ENCODE measurements around the gene GPHA2.

Gene GPHA2

DNA sequence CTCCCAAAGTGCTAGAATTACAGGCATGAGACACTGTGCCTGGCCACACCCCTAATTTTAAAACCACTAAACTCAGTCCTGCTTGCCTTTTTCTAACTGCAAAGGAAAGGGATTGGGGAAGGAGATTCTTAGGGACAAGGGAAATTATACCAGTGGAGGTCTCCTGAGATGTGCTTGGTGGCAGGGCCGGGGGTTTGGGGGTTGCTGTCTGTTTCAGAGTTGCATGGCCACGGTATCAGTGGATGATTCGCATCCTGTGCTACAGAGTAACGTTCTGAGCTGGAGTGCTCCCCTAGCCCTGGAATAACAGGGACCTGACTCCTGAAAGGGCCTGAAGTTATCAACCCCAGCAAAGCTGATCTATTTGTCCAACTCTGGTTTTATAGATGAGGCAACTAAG is 846 bp upstream of the GPHA2 start:
- Mint-ChIP-seq H3K9me3 (no peaks in the 10 kb centered on the region), H3K27ac (no peak overlapping the region), H3K4me3 (no peak overlapping the region), H3K36me3 (ENCODE audit: low read depth) (peaks cover 10% of the 10 kb centered on the region), H3K27me3 (ENCODE audit: low read depth) (peaks cover 3% of the 10 kb centered on the region), H3K4me1 (ENCODE audit: low read depth) (no peaks in the 10 kb centered on the region)

DNA sequence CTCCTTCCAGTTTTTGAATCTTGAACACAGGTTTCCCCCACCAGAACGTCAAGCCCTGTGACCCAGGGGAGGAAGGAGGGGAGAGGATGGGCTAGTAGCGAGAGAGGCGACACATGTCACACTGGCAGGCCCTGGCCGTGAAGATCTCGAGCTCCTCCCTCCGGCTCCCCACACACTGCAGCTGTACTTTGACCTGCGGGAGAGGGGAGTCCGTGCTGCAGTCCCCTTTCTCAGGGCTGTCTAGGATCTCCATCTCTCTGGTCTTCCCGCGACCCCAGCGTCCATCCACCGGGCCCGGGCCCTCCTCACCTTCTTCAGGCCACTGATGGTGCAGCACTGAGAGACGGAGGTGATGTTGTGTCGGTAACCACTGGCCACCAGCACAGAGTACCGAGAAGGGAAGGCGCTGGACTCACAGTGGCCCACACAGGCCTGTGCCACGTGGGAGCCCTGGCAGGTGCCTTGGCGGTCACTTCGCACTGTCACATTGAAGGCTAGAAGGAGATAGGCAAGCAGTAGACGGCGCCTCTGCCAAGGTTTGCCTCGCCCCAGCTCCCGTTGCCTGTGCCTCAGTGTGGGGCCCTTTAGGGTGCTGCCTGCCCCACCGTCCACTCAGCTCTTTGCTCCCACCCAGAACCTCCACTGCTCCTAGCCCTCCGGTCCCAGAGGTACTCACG is 873 bp downstream of the GPHA2 start:
- H3K36me3 Mint-ChIP-seq (ENCODE audit: low read depth), result peaks cover 21% of the 10 kb centered on the region

GRCh38 chr11:64933935-64934681 is 1.6 kb downstream of the GPHA2 start:
- Mint-ChIP-seq H3K27me3 (ENCODE audit: low read depth) (no peaks in the 10 kb centered on the region), H3K36me3 (ENCODE audit: low read depth) (peaks cover 22% of the 10 kb centered on the region), H3K9me3 (no peaks in the 10 kb centered on the region), H3K4me3 (no peak overlapping the region), H3K4me1 (ENCODE audit: low read depth) (no peaks in the 10 kb centered on the region), H3K27ac (no peak overlapping the region)

More for the DNA sequence above, 873 bp downstream of the GPHA2 start:
- H3K4me3 Mint-ChIP-seq, result no peak overlapping the region
- no peaks in the 10 kb centered on the region for H3K4me1 Mint-ChIP-seq (ENCODE audit: low read depth)
- H3K27ac Mint-ChIP-seq, result no peak overlapping the region
- H3K9me3 Mint-ChIP-seq, result no peaks in the 10 kb centered on the region
- peaks cover 3% of the 10 kb centered on the region for H3K27me3 Mint-ChIP-seq (ENCODE audit: low read depth)

GRCh38 chr11:64933213-64933934 is 2.3 kb downstream of the GPHA2 start:
- peaks cover 22% of the 10 kb centered on the region for H3K36me3 Mint-ChIP-seq (ENCODE audit: low read depth)
- H3K9me3 Mint-ChIP-seq, result no peaks in the 10 kb centered on the region
- H3K27ac Mint-ChIP-seq, result no peak overlapping the region
- no peaks in the 10 kb centered on the region for H3K27me3 Mint-ChIP-seq (ENCODE audit: low read depth)
- no peak overlapping the region for H3K4me3 Mint-ChIP-seq
- no peaks in the 10 kb centered on the region for H3K4me1 Mint-ChIP-seq (ENCODE audit: low read depth)

- Mint-ChIP-seq H3K27ac (no peak overlapping the region), H3K4me3 (no peak overlapping the region), H3K27me3 (ENCODE audit: low read depth) (no peaks in the 10 kb centered on the region), H3K4me1 (ENCODE audit: low read depth) (no peaks in the 10 kb centered on the region), H3K9me3 (no peaks in the 10 kb centered on the region), H3K36me3 (ENCODE audit: low read depth) (peaks cover 24% of the 10 kb centered on the region)
Observed at GRCh38 chr11:64932324-64932723, 3.4 kb downstream of the GPHA2 start.

DNA sequence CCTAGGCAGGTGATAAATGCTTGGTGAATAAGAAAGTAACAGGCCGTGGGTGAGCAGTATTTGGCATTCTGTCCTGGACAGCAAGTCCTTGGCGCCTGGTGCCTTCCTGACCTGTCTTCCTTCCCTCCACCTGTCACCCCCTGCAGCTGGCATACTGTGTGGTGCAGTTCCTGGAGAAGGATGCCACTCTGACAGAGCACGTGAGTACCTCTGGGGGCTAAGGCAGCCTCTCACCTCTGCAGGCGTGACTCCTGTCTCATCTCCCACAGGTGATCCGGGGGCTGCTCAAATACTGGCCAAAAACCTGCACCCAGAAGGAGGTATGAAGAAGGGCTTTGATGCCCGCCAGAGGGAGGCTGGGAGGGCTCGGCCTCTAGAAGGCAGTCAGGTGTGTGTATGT is 4.4 kb downstream of the GPHA2 start:
- H3K4me1 Mint-ChIP-seq (ENCODE audit: low read depth), result peaks cover 5% of the 10 kb centered on the region
- H3K27me3 Mint-ChIP-seq (ENCODE audit: low read depth), result no peaks in the 10 kb centered on the region
- no peaks in the 10 kb centered on the region for H3K9me3 Mint-ChIP-seq
- H3K27ac Mint-ChIP-seq, result no peak overlapping the region
- peaks cover 29% of the 10 kb centered on the region for H3K36me3 Mint-ChIP-seq (ENCODE audit: low read depth)
- no peak overlapping the region for H3K4me3 Mint-ChIP-seq

DNA sequence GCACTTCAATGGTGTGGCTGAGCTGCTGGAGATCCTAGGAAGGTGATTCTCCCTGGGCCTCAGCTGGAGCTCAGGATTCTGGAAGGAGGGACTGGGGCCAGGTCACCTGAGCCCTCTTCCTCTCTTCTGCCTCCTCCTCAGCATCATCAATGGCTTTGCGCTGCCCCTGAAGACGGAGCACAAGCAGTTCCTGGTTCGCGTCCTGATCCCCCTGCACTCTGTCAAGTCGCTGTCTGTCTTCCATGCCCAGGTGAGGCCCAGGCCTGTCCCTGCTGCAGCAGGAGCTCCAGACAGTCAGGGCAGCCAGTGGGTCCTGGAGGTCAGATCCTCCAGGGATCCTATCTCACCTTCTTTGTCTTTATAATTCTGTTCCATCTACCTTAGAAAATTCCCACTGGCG is 5.4 kb downstream of the GPHA2 start:
- H3K27me3 Mint-ChIP-seq (ENCODE audit: low read depth), result no peaks in the 10 kb centered on the region
- H3K9me3 Mint-ChIP-seq, result no peaks in the 10 kb centered on the region

DNA sequence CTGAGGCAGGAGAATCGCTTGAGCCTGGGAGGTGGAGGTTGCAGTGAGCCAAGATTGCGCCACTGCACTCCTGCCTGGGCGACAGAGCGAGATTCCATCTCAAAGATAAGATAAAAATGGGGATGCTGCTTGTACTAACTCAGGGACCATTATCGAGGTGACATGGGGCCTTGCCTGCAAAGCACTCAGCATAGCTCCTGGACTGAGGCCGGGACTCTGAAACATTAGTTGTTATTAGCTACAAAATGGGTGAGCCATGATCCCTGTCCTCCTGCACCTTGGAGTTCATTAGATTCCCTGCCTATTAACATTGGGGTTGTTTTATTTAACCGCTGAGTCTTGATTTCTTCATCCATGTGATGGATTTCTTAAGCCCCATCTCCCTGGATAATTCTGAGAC is 6.1 kb downstream of the GPHA2 start:
- Mint-ChIP-seq H3K27ac (no peak overlapping the region), H3K27me3 (ENCODE audit: low read depth) (no peaks in the 10 kb centered on the region), H3K9me3 (no peaks in the 10 kb centered on the region), H3K4me1 (ENCODE audit: low read depth) (peaks cover 10% of the 10 kb centered on the region), H3K36me3 (ENCODE audit: low read depth) (peaks cover 29% of the 10 kb centered on the region), H3K4me3 (no peak overlapping the region)

More for the DNA sequence above, 5.4 kb downstream of the GPHA2 start:
- Mint-ChIP-seq H3K4me1 (ENCODE audit: low read depth) (peaks cover 6% of the 10 kb centered on the region), H3K36me3 (ENCODE audit: low read depth) (peaks cover 29% of the 10 kb centered on the region), H3K4me3 (no peak overlapping the region), H3K27ac (no peak overlapping the region)

DNA sequence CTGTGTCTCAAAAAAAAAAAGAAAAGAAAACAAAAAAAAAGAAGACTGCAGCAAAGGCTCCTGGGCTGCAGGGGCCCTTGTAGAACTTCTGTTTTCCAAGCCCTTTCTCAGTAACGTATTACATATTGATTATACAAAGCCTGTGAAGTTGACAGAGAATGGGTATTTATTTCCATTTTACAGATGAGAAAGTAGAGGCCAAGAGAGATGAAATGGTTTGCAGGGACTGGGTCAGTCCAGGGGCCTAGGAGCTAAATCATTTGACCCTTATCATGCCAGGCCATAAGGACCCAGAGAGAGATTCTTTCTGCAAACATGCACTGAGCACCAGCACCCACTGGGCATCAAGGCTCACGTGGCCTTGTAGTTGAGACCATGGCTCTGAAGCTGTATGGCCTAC is 6.7 kb downstream of the GPHA2 start:
- H3K9me3 Mint-ChIP-seq, result no peaks in the 10 kb centered on the region
- H3K36me3 Mint-ChIP-seq (ENCODE audit: low read depth), result peaks cover 29% of the 10 kb centered on the region
- no peaks in the 10 kb centered on the region for H3K27me3 Mint-ChIP-seq (ENCODE audit: low read depth)
- H3K27ac Mint-ChIP-seq, result no peak overlapping the region
- H3K4me1 Mint-ChIP-seq (ENCODE audit: low read depth), result peaks cover 13% of the 10 kb centered on the region
- H3K4me3 Mint-ChIP-seq, result no peak overlapping the region

- peaks cover 17% of the 10 kb centered on the region for H3K4me1 Mint-ChIP-seq (ENCODE audit: low read depth)
- peak overlapping the region; percentile 57 for H3K4me3 Mint-ChIP-seq
- H3K27ac Mint-ChIP-seq, result no peak overlapping the region
- H3K9me3 Mint-ChIP-seq, result no peaks in the 10 kb centered on the region
- H3K36me3 Mint-ChIP-seq (ENCODE audit: low read depth), result peaks cover 18% of the 10 kb centered on the region
- H3K27me3 Mint-ChIP-seq (ENCODE audit: low read depth), result no peaks in the 10 kb centered on the region
Observed at GRCh38 chr11:64926689-64927088, 9.0 kb downstream of the GPHA2 start.

GRCh38 chr11:64925536-64926436 is 9.9 kb downstream of the GPHA2 start:
- H3K36me3 Mint-ChIP-seq (ENCODE audit: low read depth), result peaks cover 12% of the 10 kb centered on the region
- peak overlapping the region; percentile 71 for H3K27ac Mint-ChIP-seq
- no peaks in the 10 kb centered on the region for H3K9me3 Mint-ChIP-seq
- peaks cover 17% of the 10 kb centered on the region for H3K4me1 Mint-ChIP-seq (ENCODE audit: low read depth)
- H3K27me3 Mint-ChIP-seq (ENCODE audit: low read depth), result no peaks in the 10 kb centered on the region
- H3K4me3 Mint-ChIP-seq, result peak overlapping the region; percentile 83

- peaks cover 8% of the 10 kb centered on the region for H3K36me3 Mint-ChIP-seq (ENCODE audit: low read depth)
- H3K4me1 Mint-ChIP-seq (ENCODE audit: low read depth), result peaks cover 17% of the 10 kb centered on the region
- no peaks in the 10 kb centered on the region for H3K27me3 Mint-ChIP-seq (ENCODE audit: low read depth)
- H3K27ac Mint-ChIP-seq, result peak overlapping the region; percentile 71
- H3K4me3 Mint-ChIP-seq, result peak overlapping the region; percentile 83
- H3K9me3 Mint-ChIP-seq, result no peaks in the 10 kb centered on the region
Observed at GRCh38 chr11:64924910-64925284, 10.8 kb downstream of the GPHA2 start.

GRCh38 chr11:64923944-64924909 is 11.5 kb downstream of the GPHA2 start, which contains the start of gene PPP2R5B:
Gene PPP2R5B, plus strand, starts transcription at chr11:64924689. Its CDS starts 1,046 bp downstream, at chr11:64925735.
- H3K27ac Mint-ChIP-seq, result peak within 1 kb of the TSS; percentile 100
- no peaks in the 10 kb centered on the region for H3K27me3 Mint-ChIP-seq (ENCODE audit: low read depth)
- H3K4me1 Mint-ChIP-seq (ENCODE audit: low read depth), result peaks cover 17% of the 10 kb centered on the region
- peaks cover 7% of the 10 kb centered on the region for H3K36me3 Mint-ChIP-seq (ENCODE audit: low read depth)
- no peaks in the 10 kb centered on the region for H3K9me3 Mint-ChIP-seq
- H3K4me3 Mint-ChIP-seq, result peak within 1 kb of the TSS; percentile 97

Data from T-helper 1 cell treated with Interleukin-12 subunit alpha and Interleukin-12 subunit beta and Interleukin-4 antibody, amounts not matched to agents 30 μg/mL and 1 μg/mL, for 36 hours (primary cell).